T-helper 2 cell treated with Interferon-gamma antibody and Interleukin-4, amounts not matched to agents 100 ng/mL and 5 ng/mL, for 36 hours (primary cell): ENCODE results near the gene ZBTB11. TPM values are rescaled to one million over a fixed set of nuclear protein-coding genes. Genes with fewer than 3 reads are reported as not detected.
"Not testable (repeated sequence)": the region's sequence is repeated elsewhere in the genome, so short reads cannot be mapped to it uniquely, and the experiment has no call there.

Experiments used
- intact Hi-C: fragments of 100-400 bp; cut with micrococcal nuclease; formaldehyde crosslinking; loops from one replicate; pipeline ENCODE4 v1.15.1; 2023
- total RNA-seq: library from RNA; stranded (reverse); gene quantifications from 2 replicates; pipeline ENCODE4 v1.2.3, GENCODE V29; 2022

Gene ZBTB11
- total RNA-seq, 1 donor from 2014 or later, result 30.9 TPM

- intact Hi-C loops, result not testable (repeated sequence)
These were observed 16.6 kb upstream of the ZBTB11 start for GRCh38 chr3:101693540-101693939.

GRCh38 chr3:101691685-101692671 lies 15.0 kb upstream of the ZBTB11 start:
- intact Hi-C loops, result loop anchor here (1.0 kb wide), 1 partner anchor 9 kb away; no protein-coding TSS in a partner anchor

- intact Hi-C loops, result loop anchor here (1.0 kb wide), 1 partner anchor 10 kb away; no protein-coding TSS in a partner anchor
These were observed 14.0 kb upstream of the ZBTB11 start for GRCh38 chr3:101690972-101691371.

GRCh38 chr3:101689286-101689685 lies 12.4 kb upstream of the ZBTB11 start:
- intact Hi-C loops, result loop anchor here (10.0 kb wide), 1 partner anchor 1814 kb away; no protein-coding TSS in a partner anchor

GRCh38 chr3:101687142-101687931 lies 10.4 kb upstream of the ZBTB11 start:
- intact Hi-C loops, result loop anchor here (10.0 kb wide), 1 partner anchor 1813 kb away; no protein-coding TSS in a partner anchor

GRCh38 chr3:101685870-101686307 lies 9.0 kb upstream of the ZBTB11 start:
- intact Hi-C loops, result loop anchor here (1.0 to 10.0 kb wide), 6 partner anchors 9 to 1811 kb away; partner anchors contain the start of genes CEP97, LNP1, NXPE3 and TOMM70

GRCh38 chr3:101685050-101685400 lies 8.1 kb upstream of the ZBTB11 start:
- intact Hi-C loops, result loop anchor here (10.0 kb wide), 1 partner anchor 1810 kb away; no protein-coding TSS in a partner anchor

GRCh38 chr3:101680466-101680865 lies 3.5 kb upstream of the ZBTB11 start:
- intact Hi-C loops, result loop anchor here (10.0 kb wide), 1 partner anchor 1806 kb away; no protein-coding TSS in a partner anchor

- intact Hi-C loops, result loop anchor here (10.0 kb wide), 2 partner anchors 546 to 964 kb away; no protein-coding TSS in a partner anchor
These were observed 1.9 kb upstream of the ZBTB11 start for GRCh38 chr3:101678837-101679236.

GRCh38 chr3:101677436-101678286 lies 729 bp upstream of the ZBTB11 start:
- intact Hi-C loops, result loop anchor here (1.0 to 10.0 kb wide), 11 partner anchors 9 to 1861 kb away; partner anchors contain the start of genes CEP97, CMSS1, LNP1 and PCNP

- intact Hi-C loops, result loop anchor here (1.0 to 10.0 kb wide), 8 partner anchors 32 to 1859 kb away; partner anchors contain the start of genes CMSS1, NXPE3 and SENP7
These were observed 642 bp downstream of the ZBTB11 start for GRCh38 chr3:101676216-101676764.

- intact Hi-C loops, result loop anchor here (1.0 to 10.0 kb wide), 8 partner anchors 31 to 1859 kb away; partner anchors contain the start of genes CMSS1, NXPE3 and SENP7
These were observed 1.2 kb downstream of the ZBTB11 start for GRCh38 chr3:101675709-101676215.

- intact Hi-C loops, result loop anchor here (10.0 kb wide), 2 partner anchors 550 to 960 kb away; no protein-coding TSS in a partner anchor
These were observed 2.4 kb downstream of the ZBTB11 start for GRCh38 chr3:101674518-101674917.

GRCh38 chr3:101673953-101674352 lies 3.0 kb downstream of the ZBTB11 start:
- intact Hi-C loops, result loop anchor here (10.0 kb wide), 2 partner anchors 551 to 959 kb away; no protein-coding TSS in a partner anchor

- intact Hi-C loops, result loop anchor here (10.0 kb wide), 2 partner anchors 554 to 956 kb away; no protein-coding TSS in a partner anchor
These were observed 5.9 kb downstream of the ZBTB11 start for GRCh38 chr3:101671014-101671413.

GRCh38 chr3:101667844-101668243 lies 9.1 kb downstream of the ZBTB11 start:
- intact Hi-C loops, result no loop called here

- intact Hi-C loops, result no loop called here
These were observed 9.6 kb downstream of the ZBTB11 start for GRCh38 chr3:101667331-101667730.

- intact Hi-C loops, result no loop called here
These were observed 11.1 kb downstream of the ZBTB11 start for GRCh38 chr3:101665851-101666250.

- intact Hi-C loops, result no loop called here
These were observed 11.6 kb downstream of the ZBTB11 start for GRCh38 chr3:101665357-101665756.
